SH-SY5Y (cell line): Measurements from ENCODE around the gene PCDH9.

Experiments used
- GATA2 ChIP-seq: IDR thresholded peaks from 2 replicates; pipeline ENCODE4 v1.6.1; 2011; ENCODE audit warnings: mild to moderate bottlenecking, low read depth, low read length
- GATA3 ChIP-seq: IDR thresholded peaks from 2 replicates; pipeline ENCODE4 v1.6.1; 2011; ENCODE audit warnings: low read depth, mild to moderate bottlenecking, low read length, moderate library complexity

DNA sequence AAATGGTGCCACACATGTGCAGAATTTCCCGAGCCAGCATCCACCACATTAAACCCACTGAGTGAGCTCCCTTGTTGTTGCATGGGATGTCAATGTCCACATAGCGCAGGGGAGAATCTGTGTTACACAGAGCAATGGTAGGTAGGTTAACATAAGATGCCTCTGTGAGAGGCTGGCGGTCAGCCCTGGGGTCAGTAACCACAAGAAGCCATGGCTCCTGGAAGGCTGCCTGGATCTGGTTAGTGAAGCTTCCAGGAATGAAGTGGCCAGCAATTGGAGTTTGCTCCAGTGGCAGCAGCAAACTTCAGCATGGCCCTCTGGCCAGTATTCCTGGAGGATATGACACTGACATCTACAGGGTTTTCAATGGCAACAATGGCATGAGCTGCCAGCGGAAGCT is 37.0 kb upstream of the PCDH9 start:
- TF ChIP-seq GATA2 (no peak), GATA3 (no peak)
